NCI-H2107 (cell line): ENCODE results near the gene SYNDIG1.

Experiments
- DNase-seq: peaks from one replicate; lab custom pipeline; 2025; lab: John Stamatoyannopoulos, UW

SYNDIG1 gene

DNA sequence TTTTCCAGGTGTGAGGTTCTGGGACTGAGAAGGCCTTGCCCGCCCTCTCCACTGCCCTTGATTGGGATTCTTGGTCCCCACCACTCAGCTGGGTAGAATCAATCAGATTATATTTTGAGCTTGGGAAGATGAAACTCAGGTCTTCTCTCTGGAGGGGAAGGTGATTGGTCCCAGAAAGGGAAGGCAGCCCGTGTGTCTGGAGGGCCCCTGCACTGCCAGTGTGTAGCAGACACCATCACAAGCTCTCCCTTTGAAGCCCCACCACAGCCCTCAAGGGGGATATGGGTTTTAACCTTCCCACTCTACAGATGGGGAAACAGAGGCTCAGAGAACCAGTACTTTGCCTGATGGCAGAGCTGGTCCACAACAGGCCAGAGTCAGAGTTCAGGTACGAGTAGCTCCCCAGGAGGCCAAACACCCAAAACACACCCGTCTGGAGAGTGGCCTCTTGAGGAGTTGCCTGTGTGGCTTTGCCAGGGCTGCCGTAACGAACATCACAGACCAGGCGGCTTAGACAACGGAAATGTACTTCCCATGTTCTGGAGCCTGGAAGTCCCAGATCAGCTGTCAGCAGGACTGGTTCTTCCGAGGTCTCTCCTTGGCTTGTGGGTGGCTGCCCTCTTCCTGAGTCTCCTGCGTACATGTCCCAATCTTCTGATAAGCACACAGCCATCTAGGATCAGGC lies 205.6 kb downstream of the SYNDIG1 start:
- DNase-seq = no peak

DNA sequence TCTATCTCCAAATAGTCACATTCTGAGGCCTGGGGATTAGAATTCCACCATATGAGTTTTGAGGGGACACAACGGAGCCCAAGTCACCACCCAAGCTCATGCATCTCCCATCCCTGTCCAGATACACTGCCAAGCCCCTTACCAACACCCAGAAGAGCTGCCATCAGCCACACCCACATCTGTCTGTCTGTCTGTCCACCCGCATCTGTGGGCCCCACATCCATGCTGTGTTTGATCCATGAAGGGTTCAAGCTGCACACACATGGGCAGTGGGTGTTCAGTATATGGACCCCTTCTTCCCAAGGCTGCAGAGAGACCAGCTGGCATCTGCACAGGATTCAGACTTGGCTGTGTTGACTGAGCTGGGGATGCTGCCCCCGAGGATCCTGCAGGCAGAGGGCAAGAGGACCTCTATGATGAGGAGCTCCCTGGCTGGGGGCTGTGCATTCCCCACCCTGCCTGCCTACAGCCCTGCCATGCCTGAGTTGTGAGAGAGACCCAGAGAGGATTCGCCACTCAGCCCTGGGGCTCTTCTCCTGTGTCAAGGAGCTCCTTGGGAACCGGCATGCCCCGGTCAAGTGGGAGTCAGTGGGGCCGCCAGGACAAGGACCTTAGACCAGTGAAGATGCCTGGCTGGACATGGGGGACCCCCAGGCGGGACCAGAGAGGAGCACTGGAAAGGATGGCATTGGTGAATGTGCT lies 206.4 kb downstream of the SYNDIG1 start:
- DNase-seq = no peak

DNA sequence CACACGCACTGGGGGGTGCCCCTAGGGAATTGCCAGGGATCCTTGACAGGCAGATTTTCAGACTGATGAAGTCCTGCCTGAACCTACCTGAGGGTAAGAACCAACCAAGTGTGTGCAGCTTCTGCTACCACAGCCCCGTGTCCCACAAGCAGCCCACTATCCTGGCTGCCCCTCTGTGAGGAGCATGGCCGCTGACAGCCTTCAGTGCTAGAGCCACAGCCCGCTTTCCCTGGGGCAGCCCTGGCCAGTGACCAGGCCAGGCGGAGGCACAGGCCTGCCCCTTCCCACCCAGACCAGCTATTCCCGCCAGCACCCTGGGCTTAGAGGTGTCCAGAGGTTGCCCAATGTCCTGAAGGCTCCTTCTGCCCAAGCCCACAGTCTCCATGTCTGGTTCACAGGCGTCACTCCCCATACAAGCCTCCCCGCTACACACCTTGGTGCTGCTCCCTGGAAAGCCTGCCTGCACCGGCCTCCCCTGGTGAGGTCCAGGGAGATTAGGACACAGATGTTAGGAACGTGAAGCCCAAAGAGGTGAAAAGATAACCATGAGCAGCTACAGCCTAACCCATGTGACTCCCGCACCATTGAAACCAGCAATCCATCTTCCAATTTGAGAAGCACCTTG lies 207.0 kb downstream of the SYNDIG1 start:
- no peak for DNase-seq

DNA sequence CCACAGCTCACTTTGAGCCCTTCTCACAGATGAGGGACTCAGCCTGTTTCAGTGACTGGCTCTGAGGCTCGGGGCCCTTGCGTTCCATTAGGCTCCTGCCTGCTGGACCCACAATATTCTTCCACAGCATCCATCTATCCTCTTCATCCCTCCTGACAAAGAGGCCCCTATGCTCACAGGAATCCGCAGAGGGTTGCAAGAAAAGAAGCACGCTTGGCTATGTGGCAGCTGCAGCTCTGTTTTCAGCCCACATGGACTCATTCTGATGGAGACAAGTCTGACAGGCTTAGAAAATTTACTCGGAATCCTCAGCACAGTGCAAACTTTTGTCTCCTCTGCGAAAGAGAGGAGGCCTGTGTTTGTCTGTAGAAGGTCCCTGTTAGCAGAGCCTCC lies 207.5 kb downstream of the SYNDIG1 start:
- no peak for DNase-seq

DNA sequence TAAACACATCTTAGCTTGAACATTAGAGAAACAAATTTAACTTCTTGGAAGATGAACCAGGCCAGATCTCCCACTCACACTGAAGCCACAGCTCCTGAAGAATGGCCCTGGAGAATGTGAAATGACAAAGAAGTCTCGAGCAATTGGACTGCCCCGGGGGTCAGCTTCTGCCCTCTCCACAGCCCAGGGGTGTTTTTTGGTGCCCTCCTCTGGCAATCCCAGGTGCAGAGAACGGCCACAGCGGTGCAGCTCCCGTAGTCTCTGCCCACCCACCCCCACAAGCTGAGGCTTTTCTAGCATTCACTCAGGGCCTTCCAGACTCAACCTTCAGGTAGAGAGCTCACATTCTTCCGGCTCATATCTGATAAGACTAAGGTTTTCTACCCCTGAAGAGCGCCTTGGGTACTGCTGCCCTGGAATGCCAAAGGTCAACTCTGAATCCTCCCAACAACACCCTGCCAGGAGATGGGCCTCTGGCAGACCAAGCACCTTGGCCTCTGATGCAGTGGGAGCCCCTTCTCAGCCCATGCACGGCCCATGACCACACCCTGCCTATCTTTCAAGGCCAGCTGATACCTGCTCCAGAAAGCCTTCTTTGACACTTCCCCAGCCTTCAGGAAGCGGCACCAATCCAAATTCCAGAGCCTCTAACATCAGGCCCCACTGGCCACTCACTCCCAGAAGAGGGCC lies 208.3 kb downstream of the SYNDIG1 start:
- DNase-seq = no peak

DNA sequence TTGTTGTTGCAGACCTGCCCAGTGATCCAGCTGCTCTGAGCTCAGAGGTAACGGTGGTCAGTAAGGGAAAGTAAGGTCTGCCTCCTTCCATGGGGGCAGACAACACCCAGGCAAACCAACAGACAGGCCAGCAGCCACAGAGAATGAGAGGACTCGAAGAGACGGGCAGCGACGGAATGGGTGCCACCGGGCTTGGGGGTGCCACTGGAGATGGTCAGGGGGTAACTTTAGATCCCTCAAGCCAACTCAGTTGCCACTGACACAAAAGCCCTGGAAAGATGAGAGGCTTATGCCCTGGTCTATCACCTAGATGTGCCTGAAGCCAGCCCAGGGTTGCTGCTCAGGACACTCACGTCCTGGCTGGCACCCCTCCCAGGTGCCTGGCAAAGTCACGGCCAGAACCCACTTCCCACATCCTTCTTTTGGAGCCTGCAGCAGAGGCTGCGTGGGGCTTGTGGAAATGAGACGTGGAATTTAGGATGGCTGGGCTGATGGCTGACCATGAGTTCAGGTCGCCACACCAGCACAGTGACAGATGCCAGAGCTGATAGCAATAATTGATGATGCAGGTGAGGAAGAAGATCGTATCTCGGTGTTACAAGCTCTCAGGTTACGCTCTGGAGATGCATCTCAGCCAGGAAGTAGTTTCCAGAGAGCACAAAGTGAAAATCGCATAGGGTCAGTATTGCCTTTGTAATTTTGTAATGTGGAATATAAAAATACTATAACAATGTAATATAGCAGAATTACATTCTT lies 209.1 kb downstream of the SYNDIG1 start:
- no peak for DNase-seq

DNA sequence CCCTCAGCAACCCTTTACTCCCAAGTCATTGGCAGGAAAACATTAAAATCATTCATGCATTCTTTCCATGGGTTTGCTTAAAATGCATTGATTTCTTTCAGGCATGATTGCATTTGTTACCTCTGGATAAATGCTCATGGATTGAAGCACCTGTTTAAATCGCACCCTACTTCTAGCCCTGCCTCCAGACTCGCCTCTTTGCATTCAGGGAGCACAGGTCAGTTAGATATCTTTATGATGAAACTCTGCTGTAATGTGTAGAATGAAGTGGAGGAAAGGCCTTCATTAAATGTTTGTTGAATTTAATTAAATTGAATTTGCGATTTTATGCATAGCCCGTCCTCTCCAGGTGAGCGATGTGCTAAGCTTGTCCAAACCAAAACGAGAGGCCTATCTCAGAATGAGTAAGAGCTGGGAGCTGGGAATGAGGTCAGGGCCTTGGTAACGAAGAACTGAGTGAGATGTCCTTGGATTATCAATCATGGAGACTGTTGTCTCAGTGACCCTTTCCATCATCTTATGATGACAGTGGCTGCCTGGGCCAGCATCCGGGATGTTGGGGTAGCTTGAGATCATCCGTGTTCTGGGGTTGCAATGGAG lies 210.1 kb downstream of the SYNDIG1 start:
- DNase-seq = no peak

DNA sequence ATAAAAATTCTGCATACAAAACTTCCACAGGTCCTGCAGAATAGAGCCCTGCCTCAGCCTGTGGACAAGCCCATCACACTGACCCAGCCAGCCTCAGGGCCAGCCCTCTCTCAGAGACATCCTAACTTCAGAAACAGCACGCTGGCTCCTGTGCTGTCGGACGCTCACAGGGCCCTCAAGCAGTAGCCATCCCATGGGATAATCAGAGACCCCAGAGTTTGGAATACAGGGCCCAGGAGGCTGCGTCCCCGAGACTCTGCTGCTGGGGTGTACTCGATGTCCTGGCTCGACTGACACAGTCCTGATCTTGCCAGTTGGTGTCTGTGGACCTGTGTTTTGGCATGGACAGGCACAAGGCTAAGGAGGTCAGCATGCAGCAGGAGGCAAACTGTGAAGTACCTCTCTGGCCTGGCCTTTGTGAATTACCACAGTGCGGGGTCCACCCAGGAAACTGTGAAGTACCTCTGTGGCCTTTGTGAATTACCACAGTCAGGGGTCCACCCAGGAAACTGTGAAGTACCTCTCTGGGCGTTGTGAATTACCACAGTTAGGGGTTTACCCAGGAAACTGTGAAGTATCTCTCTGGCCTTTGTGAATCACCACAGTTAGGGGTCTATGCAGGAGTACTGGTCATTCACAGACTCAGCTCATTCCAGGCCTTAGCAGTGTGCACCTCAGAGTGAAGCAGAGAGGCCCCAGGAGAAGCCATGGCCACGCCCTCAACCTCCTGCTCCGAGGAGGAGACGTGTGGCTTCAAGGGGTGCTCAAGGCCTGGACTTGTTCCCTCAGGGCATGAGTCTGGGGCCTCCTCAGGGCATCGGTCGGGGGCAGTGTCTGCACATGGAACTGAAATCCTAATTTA lies 212.4 kb downstream of the SYNDIG1 start:
- DNase-seq = no peak

DNA sequence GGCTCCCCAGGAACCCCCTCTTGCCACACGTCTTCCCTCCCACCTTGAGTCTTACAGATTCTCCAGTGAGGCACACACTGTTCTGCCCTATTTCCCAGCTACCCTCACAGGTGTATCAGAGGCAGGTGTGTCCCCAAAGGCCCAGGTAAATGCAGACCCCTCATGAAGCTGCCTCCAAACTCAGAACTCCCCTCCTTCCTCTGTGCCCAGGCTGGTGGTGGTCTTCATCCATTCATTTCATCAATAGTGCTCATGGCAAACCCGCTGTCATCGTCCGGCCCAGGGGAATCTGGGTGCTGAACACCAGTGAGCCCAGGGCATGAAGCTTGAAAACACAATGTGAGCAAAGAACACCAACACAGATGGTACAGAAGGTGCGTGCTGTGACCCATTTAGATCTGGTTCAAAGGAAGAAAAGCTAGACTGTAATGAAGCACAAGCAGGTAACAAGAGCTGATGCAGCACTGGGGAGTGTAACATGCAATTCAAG lies 213.1 kb downstream of the SYNDIG1 start:
- DNase-seq = no peak

DNA sequence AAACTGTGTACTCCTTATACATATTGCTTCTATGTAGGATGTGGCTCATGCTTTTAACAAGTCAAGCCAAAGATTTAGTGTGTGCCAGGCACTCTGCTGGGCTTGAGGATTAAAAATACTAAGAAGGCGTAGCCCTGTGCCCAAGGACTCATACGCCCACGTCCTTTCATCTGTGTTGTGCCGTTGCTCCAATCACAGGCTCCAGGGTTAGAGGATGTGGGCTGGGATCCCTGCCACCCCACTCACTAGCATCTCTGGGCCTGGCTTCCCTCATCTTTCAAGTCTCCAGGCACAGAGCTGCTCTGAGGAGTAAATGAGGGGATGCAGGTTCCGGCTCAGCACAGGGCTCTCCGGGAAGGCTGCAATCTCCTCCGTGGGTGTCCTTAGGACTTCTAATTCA lies 214.2 kb downstream of the SYNDIG1 start:
- DNase-seq = no peak

DNA sequence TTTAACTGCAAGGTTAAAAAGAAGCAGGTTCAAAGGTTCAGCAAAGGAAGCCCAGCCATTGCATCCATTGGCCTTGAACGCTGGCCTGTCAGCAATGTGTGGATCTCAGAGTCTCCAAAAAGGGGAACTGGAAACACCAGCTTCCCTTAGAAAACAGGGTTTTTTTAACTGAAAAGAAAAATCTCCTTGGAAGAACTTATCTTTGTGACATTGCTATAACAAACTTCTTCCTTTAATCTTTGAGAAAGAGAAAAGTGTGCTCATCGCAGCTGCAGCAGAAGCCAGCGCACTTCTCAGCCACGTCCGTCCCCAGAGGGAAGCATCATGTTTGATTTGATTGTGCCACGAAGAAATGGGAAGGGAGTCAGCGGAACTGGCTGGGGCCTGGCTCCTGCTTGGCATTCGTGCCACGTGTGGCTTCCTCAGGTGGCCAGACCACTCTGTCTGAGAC lies 215.0 kb downstream of the SYNDIG1 start:
- no peak for DNase-seq

DNA sequence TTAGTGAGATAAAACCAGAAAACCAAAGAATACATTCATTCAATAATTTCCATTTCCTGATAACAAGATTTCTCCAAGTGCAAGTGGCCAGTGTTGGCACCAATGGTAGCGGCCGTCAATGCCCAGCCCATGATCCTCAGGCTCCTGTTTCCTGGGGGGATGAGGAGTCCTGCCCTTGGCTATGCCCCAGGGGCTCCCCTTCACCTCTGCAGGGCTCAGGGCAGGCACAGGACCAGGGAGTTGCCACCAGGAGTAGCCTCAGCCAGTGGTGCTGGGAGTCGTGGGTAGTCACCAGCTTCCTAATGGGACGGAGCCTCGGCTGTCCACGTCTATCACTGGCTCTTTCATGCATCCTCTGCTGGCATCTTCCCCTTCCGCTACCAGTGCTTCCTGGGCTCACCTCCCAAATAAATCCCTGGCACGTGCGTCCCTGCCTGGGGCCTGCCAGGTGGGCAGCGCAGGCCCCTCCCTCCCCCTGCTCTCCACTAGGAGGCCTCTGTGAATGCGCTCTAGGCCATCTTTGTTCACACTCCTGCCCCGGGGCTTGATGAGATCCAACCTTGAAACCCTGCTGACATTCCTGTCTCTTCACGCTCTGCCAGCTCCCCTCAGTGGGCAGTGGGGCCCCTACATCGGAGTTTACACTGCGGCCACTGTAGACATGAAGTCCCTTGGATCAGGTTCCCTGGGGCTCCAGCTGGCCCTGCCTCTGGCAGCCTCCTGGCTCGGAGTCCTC lies 215.7 kb downstream of the SYNDIG1 start:
- no peak for DNase-seq

DNA sequence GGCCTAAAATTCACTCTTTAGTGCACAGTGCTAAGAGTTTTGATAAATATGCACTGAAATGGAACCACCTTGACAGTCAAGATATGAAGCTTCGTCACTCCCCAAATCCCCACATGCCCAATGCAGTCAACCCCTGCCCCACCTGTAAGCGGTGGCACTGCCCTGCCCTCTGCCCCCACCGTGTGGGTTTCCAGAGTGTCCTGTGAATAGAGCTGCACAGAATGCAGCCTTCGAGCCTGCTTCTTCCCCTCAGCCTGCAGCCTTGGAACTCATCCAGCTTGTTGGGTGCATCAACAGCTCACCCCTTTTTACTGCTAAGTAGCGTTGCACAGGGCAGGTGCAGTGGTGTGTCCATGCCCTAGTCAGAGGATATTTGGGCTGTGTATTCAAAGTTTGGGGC lies 216.3 kb downstream of the SYNDIG1 start:
- no peak for DNase-seq

DNA sequence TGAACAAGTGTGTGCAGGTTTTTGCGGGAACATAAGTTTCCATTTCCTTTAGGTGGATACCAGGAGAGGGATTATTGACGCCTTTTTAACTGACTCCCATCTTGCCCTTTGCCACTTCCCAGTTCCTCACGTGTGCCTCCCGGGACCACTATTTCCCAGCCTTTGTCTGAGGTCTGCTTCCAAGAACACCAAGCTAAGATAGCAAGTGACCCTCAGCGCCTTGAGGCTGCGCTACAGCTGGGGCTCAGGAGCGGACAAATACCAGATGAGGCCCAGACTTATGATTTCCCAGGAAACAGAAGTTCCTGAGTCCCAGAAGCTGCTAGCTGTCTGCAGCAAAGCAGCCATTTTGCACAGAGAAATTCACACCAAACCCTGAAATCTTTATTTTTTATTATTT lies 216.7 kb downstream of the SYNDIG1 start:
- no peak for DNase-seq

DNA sequence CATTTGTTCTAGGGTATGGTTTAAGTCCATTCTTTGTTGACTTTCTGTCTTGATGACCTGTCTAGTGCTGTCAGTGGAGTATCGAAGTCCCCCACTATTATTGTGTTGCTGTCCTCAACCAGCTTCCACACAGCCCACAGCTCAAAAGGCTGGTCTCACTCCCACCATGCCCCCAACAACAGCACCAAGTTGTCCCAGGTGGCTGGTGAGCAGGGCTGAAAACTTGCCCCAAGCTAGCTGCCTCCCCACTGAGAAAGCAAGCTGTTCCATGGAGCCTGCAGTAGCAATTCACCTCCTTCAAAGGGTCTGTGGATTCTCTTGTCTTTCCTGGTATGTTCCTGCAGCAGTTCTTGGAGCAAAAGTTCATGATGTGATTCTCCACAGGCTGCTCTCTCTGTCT lies 221.0 kb downstream of the SYNDIG1 start:
- DNase-seq = no peak

DNA sequence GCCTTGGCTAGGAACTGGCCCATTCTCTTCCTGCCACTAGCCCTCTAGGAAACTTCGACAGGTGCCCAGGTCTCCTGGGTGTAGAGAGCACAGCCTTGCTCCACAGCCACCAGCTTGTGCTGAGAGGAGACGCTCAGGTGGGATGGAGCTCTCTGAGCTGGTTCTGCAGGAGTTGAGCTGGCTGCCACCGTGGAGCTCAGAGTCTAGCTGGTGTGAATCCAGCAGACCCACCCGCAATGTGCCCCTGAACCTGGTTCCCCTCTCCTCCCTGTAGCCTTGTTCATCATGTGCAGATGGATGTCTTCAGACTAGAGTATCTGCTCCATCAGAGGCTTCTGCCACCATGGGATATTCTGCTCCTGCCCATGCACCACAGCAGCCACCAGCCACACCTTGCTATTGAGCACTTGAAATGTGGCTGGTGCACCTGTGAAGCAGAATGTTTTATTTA lies 222.5 kb downstream of the SYNDIG1 start:
- DNase-seq = no peak

DNA sequence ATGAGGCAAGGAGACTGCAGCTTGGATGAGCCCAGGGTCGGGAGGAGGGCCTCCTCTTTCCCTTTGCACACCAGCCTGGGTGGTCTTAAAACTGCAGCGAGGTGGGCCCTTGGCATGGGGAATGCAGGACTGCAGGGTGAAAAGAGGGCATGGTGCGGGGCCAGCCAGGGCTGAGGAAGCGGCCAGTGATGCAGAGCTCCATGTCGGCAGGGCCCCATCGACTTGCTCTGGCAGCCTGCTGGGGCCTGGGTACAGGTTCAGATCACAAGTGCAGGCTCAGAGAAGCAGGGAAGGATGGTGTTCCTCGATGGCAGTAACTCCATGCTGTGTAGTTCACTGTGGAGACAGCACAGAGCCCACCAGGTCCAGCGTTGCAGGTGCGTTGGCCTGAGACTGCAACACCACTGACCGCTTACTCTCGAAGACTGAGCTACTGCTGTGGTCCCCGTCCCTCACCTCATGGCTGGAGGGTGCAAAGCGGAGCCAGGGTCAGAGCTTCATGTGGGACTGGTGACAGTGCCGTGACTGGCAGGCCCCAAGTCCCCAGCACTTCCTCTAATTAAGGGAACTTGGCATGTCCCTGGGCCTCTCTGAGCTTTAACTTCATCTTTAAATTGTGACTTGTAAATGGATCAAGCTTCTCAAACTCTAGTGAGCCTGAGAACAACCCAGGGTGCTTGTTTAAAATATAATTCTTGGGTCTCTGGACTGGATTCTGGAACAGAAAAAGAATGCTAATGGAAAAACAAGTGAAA lies 223.2 kb downstream of the SYNDIG1 start:
- DNase-seq = no peak

DNA sequence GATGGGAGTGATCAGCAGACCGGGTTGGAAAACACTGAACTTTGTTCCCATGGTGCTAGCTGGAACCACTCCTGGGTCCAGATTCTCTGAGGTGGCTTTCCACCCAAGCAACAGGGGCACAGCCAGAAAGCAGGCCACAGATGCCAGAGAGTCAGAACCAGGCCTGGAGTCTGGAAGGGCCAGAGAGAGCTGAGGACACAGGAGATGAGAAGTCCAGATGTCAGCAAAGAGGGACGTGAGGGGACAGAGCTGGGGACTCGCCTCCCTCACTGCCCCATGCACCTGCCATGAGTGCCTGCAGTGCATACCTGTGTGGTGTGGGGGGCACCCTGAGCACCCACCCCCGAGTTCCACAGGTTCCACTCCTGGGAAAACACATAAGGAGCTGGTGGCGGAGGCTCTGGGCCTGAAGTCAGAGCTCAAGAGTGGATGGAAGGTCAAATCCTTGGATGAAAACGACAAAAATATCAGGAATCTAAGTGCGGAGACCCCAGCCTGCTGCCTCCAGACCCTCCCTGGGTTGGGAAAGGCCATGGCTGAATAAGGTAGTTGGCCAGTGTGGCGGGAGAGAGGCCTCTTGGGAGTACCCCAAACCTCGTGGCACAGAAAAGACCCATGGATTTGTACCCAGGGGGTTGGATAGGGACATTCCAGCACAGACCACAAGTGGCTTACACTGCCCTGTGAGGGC lies 224.2 kb downstream of the SYNDIG1 start:
- no peak for DNase-seq
